HUES6 (cell line): ENCODE data around the gene RPL22.

Experiments used
- H3K27ac ChIP-seq: 2 replicates; pipeline ENCODE4 v1.7.0; 2013; ENCODE audit warnings: low read depth, mild to moderate bottlenecking, low read length, inconsistent platforms
- H3K27me3 ChIP-seq: 2 replicates; pipeline ENCODE4 v1.6.1; 2013; ENCODE audit warnings: low read length; ENCODE audit not compliant: control insufficient read depth, insufficient read depth
- H3K36me3 ChIP-seq: 2 replicates; pipeline ENCODE4 v1.6.1; 2013; ENCODE audit warnings: low read length; ENCODE audit not compliant: control insufficient read depth, insufficient read depth
- H3K4me1 ChIP-seq: 2 replicates; pipeline ENCODE4 v1.6.1; 2013; ENCODE audit warnings: low read length; ENCODE audit not compliant: control insufficient read depth, insufficient read depth
- H3K4me3 ChIP-seq: 2 replicates; pipeline ENCODE4 v1.5.1; 2013; ENCODE audit warnings: low read depth, low read length
- H3K9ac ChIP-seq: one replicate; pipeline ENCODE4 v1.6.1; 2013; ENCODE audit warnings: mild to moderate bottlenecking, low read length
- H3K9me3 ChIP-seq: 2 replicates; pipeline ENCODE4 v1.6.1; 2013; ENCODE audit warnings: low read depth, low read length; ENCODE audit not compliant: control insufficient read depth, insufficient read depth

Gene RPL22

GRCh38 chr1:6145864-6146410 lies 53.5 kb downstream of the RPL22 start:
- Histone ChIP-seq H3K4me1 (peaks cover 6% of the 10 kb centered on the region; the same call in 1 of the 2 replicates), H3K9me3 (peaks cover 3% of the 10 kb centered on the region; the same call in 1 of the 2 replicates), H3K36me3 (no peaks in the 10 kb centered on the region), H3K27me3 (peaks cover 49% of the 10 kb centered on the region), H3K27ac (no peak overlapping the region), H3K9ac (no peak overlapping the region), H3K4me3 (no peak overlapping the region)

- H3K9ac ChIP-seq, result no peak overlapping the region
- H3K9me3 ChIP-seq, result peaks cover 3% of the 10 kb centered on the region; the same call in 1 of the 2 replicates
- H3K4me3 ChIP-seq, result no peak overlapping the region
- no peaks in the 10 kb centered on the region for H3K36me3 ChIP-seq
- peaks cover 6% of the 10 kb centered on the region; the same call in 1 of the 2 replicates for H3K4me1 ChIP-seq
- no peak overlapping the region for H3K27ac ChIP-seq
- peaks cover 46% of the 10 kb centered on the region for H3K27me3 ChIP-seq
Measured at GRCh38 chr1:6145396-6145750, 54.0 kb downstream of the RPL22 start.

- H3K36me3 ChIP-seq, result no peaks in the 10 kb centered on the region
- no peak overlapping the region for H3K4me3 ChIP-seq
- peaks cover 6% of the 10 kb centered on the region; the same call in 1 of the 2 replicates for H3K4me1 ChIP-seq
- peaks cover 41% of the 10 kb centered on the region for H3K27me3 ChIP-seq
- no peak overlapping the region for H3K9ac ChIP-seq
- H3K9me3 ChIP-seq, result peaks cover 3% of the 10 kb centered on the region; the same call in 1 of the 2 replicates
- no peak overlapping the region for H3K27ac ChIP-seq
Measured at GRCh38 chr1:6144647-6145395, 54.6 kb downstream of the RPL22 start.

- no peak overlapping the region for H3K9ac ChIP-seq
- peaks cover 34% of the 10 kb centered on the region for H3K27me3 ChIP-seq
- H3K9me3 ChIP-seq, result no peaks in the 10 kb centered on the region
- peaks cover 6% of the 10 kb centered on the region; the same call in 1 of the 2 replicates for H3K4me1 ChIP-seq
- H3K27ac ChIP-seq, result no peak overlapping the region
- no peak overlapping the region for H3K4me3 ChIP-seq
- H3K36me3 ChIP-seq, result no peaks in the 10 kb centered on the region
Measured at GRCh38 chr1:6144175-6144574, 55.2 kb downstream of the RPL22 start.

GRCh38 chr1:6143395-6143794 lies 56.0 kb downstream of the RPL22 start:
- Histone ChIP-seq H3K4me1 (peaks cover 3% of the 10 kb centered on the region; the same call in 1 of the 2 replicates), H3K9ac (no peak overlapping the region), H3K27me3 (peaks cover 28% of the 10 kb centered on the region), H3K36me3 (no peaks in the 10 kb centered on the region), H3K27ac (no peak overlapping the region), H3K9me3 (no peaks in the 10 kb centered on the region), H3K4me3 (no peak overlapping the region)

- H3K36me3 ChIP-seq, result no peaks in the 10 kb centered on the region
- peaks cover 3% of the 10 kb centered on the region; the same call in 1 of the 2 replicates for H3K4me1 ChIP-seq
- H3K9ac ChIP-seq, result no peak overlapping the region
- H3K4me3 ChIP-seq, result no peak overlapping the region
- no peak overlapping the region for H3K27ac ChIP-seq
- peaks cover 22% of the 10 kb centered on the region for H3K27me3 ChIP-seq
- H3K9me3 ChIP-seq, result no peaks in the 10 kb centered on the region
Measured at GRCh38 chr1:6142734-6143133, 56.7 kb downstream of the RPL22 start.

- Histone ChIP-seq H3K4me3 (no peak overlapping the region), H3K9ac (no peak overlapping the region), H3K9me3 (no peaks in the 10 kb centered on the region), H3K27ac (no peak overlapping the region), H3K36me3 (no peaks in the 10 kb centered on the region), H3K27me3 (peaks cover 15% of the 10 kb centered on the region), H3K4me1 (peaks cover 3% of the 10 kb centered on the region; the same call in 1 of the 2 replicates)
Measured at GRCh38 chr1:6142036-6142621, 57.3 kb downstream of the RPL22 start.

- no peak overlapping the region for H3K27ac ChIP-seq
- H3K4me3 ChIP-seq, result no peak overlapping the region
- no peaks in the 10 kb centered on the region for H3K36me3 ChIP-seq
- H3K9ac ChIP-seq, result no peak overlapping the region
- no peaks in the 10 kb centered on the region for H3K9me3 ChIP-seq
- H3K4me1 ChIP-seq, result peaks cover 3% of the 10 kb centered on the region; the same call in 1 of the 2 replicates
- peaks cover 11% of the 10 kb centered on the region; the same call in 1 of the 2 replicates for H3K27me3 ChIP-seq
Measured at GRCh38 chr1:6141592-6141991, 57.8 kb downstream of the RPL22 start.

- H3K27ac ChIP-seq, result no peak overlapping the region
- H3K27me3 ChIP-seq, result peaks cover 1% of the 10 kb centered on the region; the same call in 1 of the 2 replicates
- H3K9ac ChIP-seq, result no peak overlapping the region
- H3K36me3 ChIP-seq, result no peaks in the 10 kb centered on the region
- peaks cover 3% of the 10 kb centered on the region; the same call in 1 of the 2 replicates for H3K4me1 ChIP-seq
- no peak overlapping the region for H3K4me3 ChIP-seq
- H3K9me3 ChIP-seq, result no peaks in the 10 kb centered on the region
Measured at GRCh38 chr1:6140413-6140812, 59.0 kb downstream of the RPL22 start.

- Histone ChIP-seq H3K4me3 (no peak overlapping the region), H3K9me3 (no peaks in the 10 kb centered on the region), H3K27me3 (no peaks in the 10 kb centered on the region; the same call in 1 of the 2 replicates), H3K36me3 (no peaks in the 10 kb centered on the region), H3K4me1 (no peaks in the 10 kb centered on the region), H3K9ac (no peak overlapping the region), H3K27ac (no peak overlapping the region)
Measured at GRCh38 chr1:6137758-6138157, 61.6 kb downstream of the RPL22 start.
